Endodermal cell (in vitro differentiated cells): ENCODE measurements around the gene GPR107. TPM values are rescaled to one million over a fixed set of nuclear protein-coding genes. Genes with fewer than 3 reads are reported as not detected.

Experiments used
- DNase-seq: peaks from one replicate; pipeline ENCODE4 v3.0.0-alpha.2; 2017
- H3K27ac ChIP-seq: 2 replicates; pipeline ENCODE4 v1.5.1; 2013; ENCODE audit warnings: mild to moderate bottlenecking, low read depth, low read length, moderate library complexity
- H3K27me3 ChIP-seq: 2 replicates; pipeline ENCODE4 v1.6.1; 2013; ENCODE audit warnings: mild to moderate bottlenecking, low read length, moderate library complexity; ENCODE audit not compliant: insufficient read depth, control insufficient read depth, poor library complexity, severe bottlenecking
- H3K36me3 ChIP-seq: 2 replicates; pipeline ENCODE4 v1.7.0; 2013; ENCODE audit warnings: mild to moderate bottlenecking, low read length, moderate library complexity; ENCODE audit not compliant: control insufficient read depth, insufficient read depth
- H3K4me1 ChIP-seq: one replicate; pipeline ENCODE4 v1.7.0; 2013; ENCODE audit warnings: low read length; ENCODE audit not compliant: control insufficient read depth, insufficient read depth
- H3K4me3 ChIP-seq: 2 replicates; pipeline ENCODE4 v1.5.1; 2013; ENCODE audit warnings: mild to moderate bottlenecking, low read length, moderate library complexity
- H3K9ac ChIP-seq: 2 replicates; pipeline ENCODE4 v1.6.1; 2013; ENCODE audit warnings: mild to moderate bottlenecking, low read length, moderate library complexity; ENCODE audit not compliant: poor library complexity, severe bottlenecking; ENCODE audit errors: extremely low read depth
- H3K9me3 ChIP-seq: 2 replicates; pipeline ENCODE4 v1.6.1; 2013; ENCODE audit warnings: mild to moderate bottlenecking, low read length, moderate library complexity; ENCODE audit not compliant: control insufficient read depth
- H3K27ac Mint-ChIP-seq: 2 replicates; pipeline ENCODE4 v1.8.0; 2020; ENCODE audit warnings: mixed read lengths
- H3K27me3 Mint-ChIP-seq: 2 replicates; pipeline ENCODE4 v1.8.0; 2021; ENCODE audit warnings: mild to moderate bottlenecking, mixed read lengths; ENCODE audit not compliant: insufficient read depth
- H3K36me3 Mint-ChIP-seq: 2 replicates; pipeline ENCODE4 v1.8.0; 2020; ENCODE audit warnings: low read depth, mixed read lengths
- H3K4me1 Mint-ChIP-seq: 2 replicates; pipeline ENCODE4 v1.8.0; 2020; ENCODE audit warnings: mixed read lengths
- H3K4me3 Mint-ChIP-seq: 2 replicates; pipeline ENCODE4 v1.8.0; 2020; ENCODE audit warnings: mild to moderate bottlenecking, moderate library complexity, mixed read lengths
- H3K9me3 Mint-ChIP-seq: 2 replicates; pipeline ENCODE4 v1.8.0; 2020; ENCODE audit warnings: mild to moderate bottlenecking, mixed read lengths
- WGBS, 2 experiments: methylation state at CpG; one replicate each; pipeline versions ENCODE4 v1.1.5 to v1.1.7; 2013; ENCODE audit warnings: missing lambda C conversion rate in 2 of 2, mixed read lengths in 1 of 2; ENCODE audit not compliant: insufficient coverage in 1 of 2, insufficient read length in 1 of 2; 5-methylcytosine and 5-hydroxymethylcytosine counted together
- total RNA-seq, 2 donors: library from RNA; stranded (reverse); fragmentation: NEBNext Ultra II Directional in 1 of 2; extraction: Animal tissue kit (Norgen Biotek cat#: 25700) in 1 of 2; gene quantifications; 2 replicates in 1 of 2; 3 replicates in 1 of 2; pipeline ENCODE4 v1.2.1, GENCODE V29; 2021
- TF ChIP-seq, protein P1 (sequence below): fragments of 200-600 bp; sonication (generic); conservative IDR thresholded peaks from 2 replicates; pipeline ENCODE4 v1.5.0; 2021; ENCODE audit warnings: antibody characterized with exemption, mild to moderate bottlenecking

GPR107 gene
- total RNA-seq, 2 donors from 2014 or later: 50.7 to 62.0 TPM

DNA sequence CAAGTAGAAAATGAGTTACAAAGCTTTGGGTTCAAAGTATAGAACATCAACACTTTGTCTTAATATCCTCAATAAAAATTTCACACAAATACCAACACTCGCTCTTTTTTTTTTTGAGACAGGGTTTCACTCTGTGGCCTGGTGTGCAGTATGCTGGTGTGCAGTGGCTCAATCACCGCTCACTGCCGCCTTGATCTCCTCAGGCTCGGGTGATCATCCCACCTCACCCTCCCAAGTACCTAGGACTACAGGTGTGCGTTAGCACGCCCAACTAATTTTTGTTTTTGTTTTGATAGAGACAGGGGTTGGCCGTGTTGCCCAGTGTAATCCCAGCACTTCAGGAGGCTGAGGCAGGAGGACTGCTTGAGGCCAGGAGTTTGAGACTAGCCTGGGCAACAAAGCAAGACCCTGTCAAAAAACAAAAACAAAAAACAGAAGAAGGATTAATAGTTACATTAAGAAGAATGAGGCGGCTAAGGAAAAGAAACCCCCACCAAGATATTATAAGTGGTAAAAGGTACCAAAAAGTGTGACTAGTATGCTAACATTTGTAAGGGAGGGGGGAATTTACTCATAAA is 31.1 kb upstream of the GPR107 start:
- H3K9ac ChIP-seq: no peak overlapping the region
- no peaks in the 10 kb centered on the region for H3K4me1 ChIP-seq
- no peaks in the 10 kb centered on the region for H3K9me3 Mint-ChIP-seq
- no peaks in the 10 kb centered on the region for H3K9me3 ChIP-seq
- no peaks in the 10 kb centered on the region for H3K27me3 Mint-ChIP-seq
- H3K4me3 Mint-ChIP-seq: no peak overlapping the region
- TF ChIP-seq, protein P1, sequence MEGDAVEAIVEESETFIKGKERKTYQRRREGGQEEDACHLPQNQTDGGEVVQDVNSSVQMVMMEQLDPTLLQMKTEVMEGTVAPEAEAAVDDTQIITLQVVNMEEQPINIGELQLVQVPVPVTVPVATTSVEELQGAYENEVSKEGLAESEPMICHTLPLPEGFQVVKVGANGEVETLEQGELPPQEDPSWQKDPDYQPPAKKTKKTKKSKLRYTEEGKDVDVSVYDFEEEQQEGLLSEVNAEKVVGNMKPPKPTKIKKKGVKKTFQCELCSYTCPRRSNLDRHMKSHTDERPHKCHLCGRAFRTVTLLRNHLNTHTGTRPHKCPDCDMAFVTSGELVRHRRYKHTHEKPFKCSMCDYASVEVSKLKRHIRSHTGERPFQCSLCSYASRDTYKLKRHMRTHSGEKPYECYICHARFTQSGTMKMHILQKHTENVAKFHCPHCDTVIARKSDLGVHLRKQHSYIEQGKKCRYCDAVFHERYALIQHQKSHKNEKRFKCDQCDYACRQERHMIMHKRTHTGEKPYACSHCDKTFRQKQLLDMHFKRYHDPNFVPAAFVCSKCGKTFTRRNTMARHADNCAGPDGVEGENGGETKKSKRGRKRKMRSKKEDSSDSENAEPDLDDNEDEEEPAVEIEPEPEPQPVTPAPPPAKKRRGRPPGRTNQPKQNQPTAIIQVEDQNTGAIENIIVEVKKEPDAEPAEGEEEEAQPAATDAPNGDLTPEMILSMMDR: no peak
- H3K27ac Mint-ChIP-seq: no peak overlapping the region
- H3K27ac ChIP-seq: no peak overlapping the region
- H3K4me3 ChIP-seq: no peak overlapping the region
- H3K4me1 Mint-ChIP-seq: no peaks in the 10 kb centered on the region
- H3K36me3 Mint-ChIP-seq: peaks cover 10% of the 10 kb centered on the region
- DNase-seq: no peak
- peaks cover 4% of the 10 kb centered on the region for H3K36me3 ChIP-seq
- H3K27me3 ChIP-seq: no peaks in the 10 kb centered on the region
- 83% methylated on average over 8 of the region's 8 CpGs; no CpG with 5 or more reads in 1 of the 2 experiments for WGBS, 2 experiments

DNA sequence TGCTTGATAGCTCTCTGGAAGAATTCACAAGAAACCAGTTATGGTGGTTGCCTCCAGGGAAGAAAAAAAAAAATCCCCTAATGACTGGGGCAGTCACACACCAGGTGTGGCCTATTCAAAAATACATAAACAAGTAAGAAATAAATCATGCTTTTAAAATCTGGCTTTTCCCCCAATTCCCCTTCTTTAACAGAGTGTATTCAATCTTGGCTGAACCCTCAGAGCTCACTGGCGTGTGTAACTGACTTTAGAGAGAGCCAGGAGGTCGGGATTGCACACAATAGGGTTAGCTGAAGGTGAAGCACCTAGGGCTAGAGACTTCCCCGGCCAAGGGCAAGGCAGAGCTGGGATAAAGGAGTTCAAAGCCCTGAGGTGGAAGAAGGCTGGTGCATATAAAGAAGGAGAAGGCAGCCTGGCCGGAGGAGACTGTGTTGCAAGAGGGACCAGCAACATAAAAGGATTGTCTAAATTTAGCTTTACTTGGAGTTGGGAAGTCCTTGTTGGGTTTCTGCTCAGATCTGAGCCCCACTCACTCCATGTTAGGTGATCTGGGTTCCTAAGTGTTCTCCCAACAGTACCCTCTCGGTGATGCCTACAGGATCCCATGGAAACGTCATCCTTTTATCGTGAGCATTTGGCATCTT is 30.4 kb upstream of the GPR107 start:
- WGBS, 2 experiments: 88 to 89% methylated on average over 4 to 7 of the region's 7 CpGs
- Histone ChIP-seq H3K27ac (no peak overlapping the region), H3K9me3 (no peaks in the 10 kb centered on the region), H3K4me1 (no peaks in the 10 kb centered on the region), H3K36me3 (peaks cover 8% of the 10 kb centered on the region), H3K4me3 (no peak overlapping the region), H3K9ac (no peak overlapping the region), H3K27me3 (no peaks in the 10 kb centered on the region)
- no peak for DNase-seq
- Mint-ChIP-seq H3K4me1 (no peaks in the 10 kb centered on the region), H3K27me3 (no peaks in the 10 kb centered on the region), H3K27ac (no peak overlapping the region), H3K36me3 (peaks cover 11% of the 10 kb centered on the region), H3K9me3 (no peaks in the 10 kb centered on the region), H3K4me3 (no peak overlapping the region)
- TF ChIP-seq, protein P1: no peak

DNA sequence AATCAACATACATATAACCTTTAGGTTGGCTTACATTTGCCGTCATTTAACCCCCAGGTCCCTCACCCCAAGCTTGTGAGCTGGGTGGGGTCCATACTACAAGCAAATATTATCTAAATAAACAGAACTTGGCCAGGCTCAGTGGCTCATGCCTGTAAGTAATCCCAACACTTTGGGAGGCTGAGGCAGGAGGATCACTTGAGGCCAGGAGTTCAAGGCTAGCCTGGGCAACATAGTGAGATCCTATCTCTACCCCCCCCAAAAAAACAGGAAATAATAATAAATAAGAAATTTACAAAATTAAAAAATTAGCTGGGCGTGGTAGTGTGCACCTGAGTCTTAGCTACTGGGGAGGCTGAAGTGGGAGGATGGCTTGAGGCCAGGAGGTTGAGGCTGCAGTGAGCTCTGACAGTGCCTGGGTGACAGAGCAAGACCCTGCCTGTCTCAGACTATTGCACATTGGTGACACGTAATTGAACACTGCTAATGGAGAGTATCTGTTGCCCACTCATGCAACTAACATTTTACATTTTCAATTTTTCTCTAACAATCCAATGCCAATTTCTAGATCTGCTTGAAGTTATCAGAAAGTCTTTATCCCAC is 29.6 kb upstream of the GPR107 start:
- H3K27ac ChIP-seq: no peak overlapping the region
- WGBS, 2 experiments: 91 to 93% methylated on average over 1 to 3 of the region's 3 CpGs
- no peak overlapping the region for H3K4me3 ChIP-seq
- Mint-ChIP-seq H3K4me1 (no peaks in the 10 kb centered on the region), H3K9me3 (no peaks in the 10 kb centered on the region), H3K27ac (no peak overlapping the region), H3K27me3 (no peaks in the 10 kb centered on the region), H3K36me3 (peaks cover 10% of the 10 kb centered on the region), H3K4me3 (no peak overlapping the region)
- DNase-seq: no peak
- no peak overlapping the region for H3K9ac ChIP-seq
- TF ChIP-seq, protein P1: no peak
- H3K36me3 ChIP-seq: peaks cover 8% of the 10 kb centered on the region
- H3K27me3 ChIP-seq: no peaks in the 10 kb centered on the region
- H3K9me3 ChIP-seq: no peaks in the 10 kb centered on the region
- H3K4me1 ChIP-seq: no peaks in the 10 kb centered on the region
